Stimulated activated CD4-positive, alpha-beta T cell treated with anti-CD3 and anti-CD28 coated beads, Interleukin-4, amount 100 ng/mL, for 1 hour (primary cell): ENCODE measurements around the gene TTC28.

Experiments used
- DNase-seq: peaks from one replicate; pipeline ENCODE4 v3.0.0-alpha.2; 2020

The TTC28 gene

GRCh38 chr22:28031383-28031922 lies 648.2 kb downstream of the TTC28 start:
- DNase-seq = no peak

GRCh38 chr22:28030473-28030872 lies 649.2 kb downstream of the TTC28 start:
- no peak for DNase-seq

GRCh38 chr22:28029956-28030355 lies 649.7 kb downstream of the TTC28 start:
- no peak for DNase-seq

DNA sequence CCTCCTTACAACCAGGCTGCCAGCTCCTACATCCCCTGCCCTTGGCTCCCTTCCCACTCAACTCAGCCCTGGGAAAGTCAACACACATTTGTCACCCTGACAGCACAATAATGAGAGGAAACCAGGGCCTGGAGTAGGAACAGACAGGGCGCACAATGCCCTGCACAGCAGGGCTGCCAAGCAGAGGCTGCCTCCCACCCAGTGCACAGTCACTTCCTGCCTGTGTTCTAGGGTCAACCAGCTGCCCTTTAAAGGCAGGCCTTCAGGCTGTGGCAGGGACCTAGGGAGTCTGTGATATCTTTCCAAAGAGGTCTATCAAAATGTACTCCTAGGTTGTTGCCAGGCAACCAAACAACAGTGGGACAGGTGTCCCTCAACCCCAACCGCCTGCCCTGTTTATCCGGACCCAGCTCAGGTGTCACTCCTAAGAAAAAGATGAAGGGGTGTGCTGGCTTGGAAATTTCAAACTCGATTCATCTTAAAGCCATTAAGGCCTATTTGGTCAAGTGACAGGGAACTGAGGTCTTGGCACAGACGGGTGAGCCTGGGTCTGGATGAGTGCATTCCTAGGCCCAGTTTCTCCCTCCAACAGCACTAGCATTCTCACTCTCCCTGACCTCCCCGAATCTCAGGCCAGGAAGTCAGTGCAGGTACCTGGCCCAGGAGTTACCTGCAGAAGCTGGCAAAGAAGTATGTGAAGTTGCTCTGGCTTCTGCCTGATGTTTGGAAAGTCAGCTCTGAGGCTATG lies 650.3 kb downstream of the TTC28 start:
- DNase-seq = no peak

- no peak for DNase-seq
Observed at GRCh38 chr22:28027453-28028448, 651.9 kb downstream of the TTC28 start.

DNA sequence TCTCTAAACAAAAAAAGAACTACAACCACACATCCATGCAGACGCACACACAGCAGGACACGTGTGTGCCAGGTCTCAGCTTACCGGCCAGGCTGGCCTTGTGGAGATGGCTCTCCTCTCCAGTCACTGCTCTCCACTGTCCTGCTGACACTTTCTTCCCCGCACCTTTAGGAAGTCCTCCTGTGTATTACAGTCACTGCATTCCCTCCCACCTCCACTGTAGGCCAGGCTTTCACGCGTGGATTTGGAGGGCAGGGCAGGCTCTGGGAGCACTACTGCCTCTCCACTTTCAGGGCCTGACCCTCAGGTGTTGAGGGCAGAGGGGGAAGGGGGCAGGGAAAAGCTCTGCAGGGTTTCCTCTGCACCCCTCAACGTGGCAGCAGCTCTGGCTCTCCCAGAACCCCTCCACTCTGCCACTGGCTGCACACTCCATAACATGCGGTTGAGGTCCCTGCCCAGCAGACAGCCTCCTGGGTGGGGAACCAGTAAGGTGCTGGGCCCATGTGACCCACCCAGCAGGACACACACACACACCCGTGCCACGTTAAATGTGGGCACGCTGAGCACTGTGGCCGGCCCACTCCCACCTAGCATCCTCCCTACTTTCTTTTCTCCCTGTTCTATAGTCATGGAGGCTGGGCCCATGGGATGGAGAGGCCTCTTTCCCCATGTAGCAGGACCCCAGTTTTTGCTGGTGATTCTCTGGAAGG lies 653.6 kb downstream of the TTC28 start:
- DNase-seq = no peak

GRCh38 chr22:28025333-28025732 lies 654.3 kb downstream of the TTC28 start:
- DNase-seq = no peak

DNA sequence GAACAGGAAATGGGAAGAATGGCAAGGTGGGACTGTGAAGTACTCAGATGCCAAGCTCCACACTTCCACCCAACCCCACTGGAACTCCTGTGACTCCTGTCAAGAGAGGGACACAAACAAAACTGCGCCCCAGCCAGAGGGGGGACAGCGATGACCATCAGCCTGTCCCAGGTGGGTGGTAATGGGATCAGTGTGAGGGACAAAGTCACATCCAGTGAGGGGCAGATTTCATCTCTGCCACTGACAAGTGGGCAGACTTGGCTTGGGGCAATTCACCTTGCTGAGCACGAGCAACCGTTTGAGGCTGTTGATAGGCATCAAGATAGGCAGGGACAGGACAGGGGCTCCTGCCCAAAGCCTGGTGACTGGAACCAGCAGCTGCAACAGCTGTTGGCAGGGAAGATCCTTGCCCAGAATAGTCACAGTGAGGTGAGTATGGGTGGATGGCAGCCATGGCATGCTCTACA lies 655.2 kb downstream of the TTC28 start:
- DNase-seq = no peak

- no peak for DNase-seq
Observed at GRCh38 chr22:28023774-28024173, 655.9 kb downstream of the TTC28 start.

DNA sequence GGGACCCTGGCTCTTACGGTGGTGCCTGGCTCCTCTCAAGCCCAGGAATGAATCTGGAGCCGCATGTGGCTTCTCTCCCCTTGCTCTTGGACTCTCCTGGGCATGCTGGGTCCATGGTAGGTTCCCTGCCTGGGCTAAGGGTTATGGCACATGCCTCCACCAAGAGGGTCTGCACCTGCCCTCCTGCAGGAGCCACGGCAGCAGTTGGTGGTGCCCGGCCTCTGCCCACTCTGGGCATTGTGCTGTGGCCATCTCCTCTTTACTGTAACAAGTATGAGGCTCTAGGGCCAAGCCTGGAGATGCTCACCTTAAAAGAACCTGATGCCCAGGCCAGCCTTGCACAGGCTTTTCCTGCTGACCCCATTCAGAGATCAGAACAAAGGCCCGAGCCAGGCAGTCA lies 656.6 kb downstream of the TTC28 start:
- DNase-seq = no peak

DNA sequence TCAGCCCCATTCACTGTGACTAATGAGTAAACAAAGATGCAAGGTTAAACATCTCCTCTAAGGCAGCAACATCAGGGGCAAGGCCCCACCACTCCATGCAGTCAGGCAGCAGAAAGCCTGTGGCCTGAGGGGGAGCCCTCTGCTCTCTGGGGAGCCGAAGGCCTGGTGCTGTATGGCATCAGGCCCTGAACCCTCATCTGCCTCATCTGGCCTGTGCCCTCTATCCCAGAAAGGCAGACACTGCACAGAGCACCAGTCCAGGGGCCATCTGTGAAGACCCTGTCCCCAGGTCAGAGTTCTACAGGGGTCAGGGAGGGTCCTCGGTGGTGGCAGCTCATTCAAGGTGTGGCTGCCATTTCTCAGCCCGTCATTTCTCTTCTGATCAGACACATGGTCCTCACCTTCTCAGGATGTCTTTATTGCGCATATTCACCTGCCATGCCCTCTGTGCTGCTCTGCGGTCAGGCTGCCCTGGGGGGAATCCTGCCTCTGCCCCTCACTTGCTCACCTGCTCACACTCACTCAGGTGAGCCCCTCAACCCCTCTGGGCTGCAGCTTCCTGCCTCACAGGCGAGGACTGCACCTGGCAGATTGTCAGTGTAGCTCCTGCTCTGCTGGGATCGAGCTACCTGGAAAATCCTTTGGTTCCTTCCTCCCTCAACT lies 657.5 kb downstream of the TTC28 start:
- DNase-seq = no peak

DNA sequence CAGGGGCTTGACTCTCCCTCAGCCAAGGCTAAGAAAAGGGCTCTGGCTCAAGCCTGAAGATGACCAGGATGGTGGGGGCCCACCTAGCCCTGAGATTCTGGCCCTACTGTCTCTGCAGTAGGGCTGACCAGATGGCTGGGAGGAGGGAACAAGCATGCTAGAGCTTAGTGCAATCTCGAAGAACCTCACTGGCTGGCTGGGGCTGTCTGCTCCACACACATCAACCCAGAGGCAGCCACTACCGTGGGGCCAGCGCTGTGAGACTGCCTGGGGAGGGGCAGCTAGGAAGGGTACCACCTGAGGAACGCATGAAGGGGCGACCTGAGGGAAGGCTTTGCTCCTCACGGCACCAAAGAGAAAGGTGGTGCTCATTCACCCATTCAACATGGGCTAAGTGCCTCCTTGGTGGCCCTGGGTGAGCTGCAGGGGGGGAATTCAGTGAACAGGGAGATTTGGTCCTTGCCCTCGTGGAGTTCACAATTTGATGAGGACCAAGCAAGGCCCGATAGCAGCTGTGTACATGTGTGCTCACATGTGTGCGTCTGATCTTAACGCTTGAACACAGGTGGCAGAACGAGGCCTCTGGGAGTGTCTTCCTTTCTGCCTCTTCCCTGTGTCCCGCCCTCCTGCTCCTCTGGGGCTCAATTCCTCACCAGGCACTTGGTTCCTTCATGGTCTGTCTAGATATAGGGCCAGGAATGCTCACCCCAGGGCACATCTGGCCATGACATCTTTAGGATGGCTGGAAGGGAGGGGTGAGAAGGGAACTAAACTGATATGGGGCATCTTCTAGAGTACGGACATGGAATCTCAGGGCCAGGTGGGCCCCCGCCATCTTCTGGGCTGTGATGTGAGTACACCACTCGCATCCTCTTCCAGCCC lies 658.3 kb downstream of the TTC28 start:
- DNase-seq = no peak

DNA sequence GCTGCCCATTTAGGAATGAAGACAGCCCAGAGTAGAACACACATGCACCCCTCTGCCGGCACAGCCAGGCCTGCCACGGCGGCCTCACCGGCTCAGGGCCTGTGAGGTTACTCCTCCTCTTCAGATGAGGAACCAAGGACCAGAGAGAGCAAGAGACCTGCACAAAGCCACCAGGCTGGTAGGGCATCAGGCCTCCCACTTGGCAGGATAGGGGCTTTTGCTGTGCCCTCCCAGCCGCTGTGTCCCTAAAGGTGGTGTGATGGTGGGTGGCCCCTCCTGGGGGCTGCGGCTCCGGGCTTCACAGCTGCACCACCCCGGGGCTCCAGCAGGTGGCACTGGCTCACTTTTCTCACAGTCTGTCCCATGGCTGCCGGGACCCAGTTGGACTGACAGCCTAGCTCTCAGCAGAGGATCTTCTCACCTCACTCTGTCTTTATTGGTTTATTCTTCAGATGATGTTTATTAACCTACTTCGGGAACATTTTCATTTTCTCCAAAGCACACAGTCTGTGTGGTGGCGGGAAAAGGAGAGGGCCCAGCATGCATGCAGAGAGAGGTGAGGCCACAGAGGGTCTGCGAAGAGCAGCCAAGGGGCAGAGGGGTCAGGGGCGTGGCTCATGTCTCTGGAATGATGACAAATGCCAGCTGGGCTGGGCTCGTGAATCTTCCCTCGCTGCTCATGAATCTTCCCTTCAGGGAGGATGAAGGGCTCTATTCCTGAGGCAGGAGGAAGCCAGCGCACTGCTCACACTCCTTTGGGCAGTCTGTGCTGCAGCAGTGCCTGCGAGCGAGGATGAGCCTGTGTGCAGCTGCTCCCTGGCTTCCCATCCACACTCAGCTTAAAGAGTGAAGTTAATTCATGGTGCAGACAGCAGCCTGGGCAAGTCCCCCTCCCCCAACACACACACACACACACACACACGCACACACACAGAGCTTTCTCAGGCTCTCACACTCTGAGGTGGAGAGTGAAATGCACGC lies 659.5 kb downstream of the TTC28 start:
- DNase-seq = peak; percentile 68

DNA sequence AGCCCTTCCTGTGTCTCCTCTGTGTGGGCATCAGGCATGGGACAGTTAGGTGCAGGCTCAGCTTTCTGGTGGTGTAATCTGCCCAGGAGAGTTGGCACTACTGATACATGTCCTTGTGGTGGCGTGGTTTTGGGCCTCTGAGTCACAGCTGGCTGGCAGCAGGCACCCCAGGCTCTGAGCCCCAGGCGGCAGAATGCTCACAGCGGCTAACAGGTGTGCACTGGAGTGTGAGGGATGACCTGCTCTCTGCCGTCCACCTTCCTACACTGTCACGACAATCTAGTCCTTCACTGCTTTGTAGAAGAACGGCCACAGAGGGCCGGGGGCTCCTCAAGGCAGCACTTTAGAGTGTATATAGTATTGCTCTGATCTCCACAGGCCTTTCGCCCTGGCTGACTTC lies 660.3 kb downstream of the TTC28 start:
- DNase-seq = no peak

- no peak for DNase-seq
Observed at GRCh38 chr22:28018461-28018927, 661.1 kb downstream of the TTC28 start.

- no peak for DNase-seq
Observed at GRCh38 chr22:28017859-28018258, 661.8 kb downstream of the TTC28 start.

DNA sequence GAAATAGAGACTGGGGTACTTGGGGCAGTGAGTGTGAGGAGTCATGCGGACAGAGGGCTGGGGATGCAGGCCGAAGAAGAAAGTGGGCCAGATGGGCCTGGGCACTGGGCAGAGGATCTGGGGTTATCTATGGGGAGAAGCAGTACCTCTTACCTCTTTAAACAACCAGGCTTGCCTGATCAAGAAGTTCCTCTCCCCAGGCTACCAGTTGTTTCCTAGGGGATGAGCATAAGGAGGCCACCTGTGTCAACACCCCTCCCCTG lies 662.2 kb downstream of the TTC28 start:
- no peak for DNase-seq

DNA sequence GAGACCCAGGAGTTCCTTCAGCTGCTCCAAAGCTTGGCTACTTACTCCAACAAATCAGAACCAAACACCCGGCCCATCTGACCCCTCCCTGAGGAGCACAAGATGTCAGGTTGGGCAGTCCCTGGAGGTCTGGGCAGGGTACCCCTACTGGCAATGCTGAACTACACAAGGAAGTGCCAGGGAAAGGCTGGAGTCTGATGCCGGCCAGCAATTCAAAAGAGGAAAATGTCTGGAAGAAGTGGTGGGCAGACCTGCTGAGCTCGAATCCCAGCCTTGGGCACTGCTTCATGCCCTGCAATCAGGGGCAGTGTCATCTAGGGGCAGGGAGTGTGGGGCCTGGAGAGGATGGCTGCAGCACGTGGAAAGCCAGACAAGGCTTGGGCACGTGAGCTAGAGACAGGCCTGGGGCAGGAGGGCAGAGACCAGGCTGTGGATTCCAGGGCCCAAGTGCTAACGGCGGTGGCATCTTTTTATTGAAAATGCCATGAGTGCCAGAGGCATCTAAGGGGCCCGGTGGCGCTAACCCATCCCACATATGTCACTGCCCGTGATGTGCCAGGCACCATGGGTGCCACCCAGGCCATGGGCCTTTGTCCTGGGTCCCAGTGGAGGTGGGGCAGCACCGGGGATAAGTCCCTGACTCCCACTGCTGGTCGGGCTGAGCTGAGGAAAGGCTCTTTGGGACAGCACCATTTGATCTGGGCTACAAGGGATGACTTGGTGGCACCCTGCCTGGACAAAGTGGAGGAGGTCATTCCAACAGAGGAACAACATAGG lies 662.7 kb downstream of the TTC28 start:
- no peak for DNase-seq
